A549 treated with dexamethasone at 1 μM for 4 hours (cell line): ENCODE results near the gene DNASE1L3. TPM values are rescaled to one million over a fixed set of nuclear protein-coding genes. Genes with fewer than 3 reads are reported as not detected.

ENCODE experiments used
- total RNA-seq: library from RNA; stranded (reverse); fragments of 200-300 nt; extraction: Qiagen RNA extraction; gene quantifications from 5 replicates; pipeline ENCODE4 v1.2.3, GENCODE V29; 2022

Gene DNASE1L3
- 0.10 to 0.15 TPM (median 0.11 TPM) in 4 of 5 replicates, not detected in the other for total RNA-seq

GRCh38 chr3:58210761-58211460, at the start of gene DNASE1L3:
Gene DNASE1L3, minus strand, starts transcription at chr3:58210972. Its CDS starts 66 bp downstream, at chr3:58210906.

GRCh38 chr3:58237238-58237940, 26.6 kb upstream of the DNASE1L3 start, which contains the start of gene ABHD6:
Gene ABHD6, plus strand, starts transcription at chr3:58237792. Its CDS starts 18,795 bp downstream, at chr3:58256587.

Other genes with a start within 250 kb of the DNASE1L3 start
- gene FLNB, start 202.6 kb downstream of the DNASE1L3 start, total RNA-seq, result 305 to 409 TPM (median 403 TPM) in 5 replicates
- 9.3 to 12.0 TPM (median 11.4 TPM) in 5 replicates for gene ABHD6, start 26.8 kb upstream of the DNASE1L3 start, total RNA-seq
- gene RPP14, start 95.3 kb upstream of the DNASE1L3 start, total RNA-seq, result 11.1 to 13.0 TPM (median 11.6 TPM) in 5 replicates
- gene HTD2, start 95.5 kb upstream of the DNASE1L3 start, total RNA-seq, result 6.4 to 7.4 TPM (median 6.9 TPM) in 5 replicates
- gene PXK, start 121.9 kb upstream of the DNASE1L3 start, total RNA-seq, result 3.8 to 6.5 TPM (median 5.9 TPM) in 5 replicates
- gene PDHB, start 222.9 kb upstream of the DNASE1L3 start, total RNA-seq, result 52.3 to 59.1 TPM (median 56.3 TPM) in 5 replicates